Activated T-helper 2 cell treated with anti-CD3 and anti-CD28 coated beads, Interferon-gamma antibody, Interleukin-2, Interleukin-4, amounts not matched to agents 10 μg/mL and 5 μg/mL and 100 μg/mL, durations not matched to agents 14 hours and 24 hours and 36 hours (primary cell): Measurements from ENCODE around the gene SNX12. TPM values are rescaled to one million over a fixed set of nuclear protein-coding genes. Genes with fewer than 3 reads are reported as not detected.
A peak's percentile ranks its signal among the peaks of the same experiment; 100 is the strongest.

Experiments
- DNase-seq: peaks from one replicate; pipeline ENCODE4 v3.0.0; 2021; ENCODE audit warnings: low spot score
- H3K27ac Mint-ChIP-seq: one replicate; pipeline ENCODE4 v1.8.0; 2021; ENCODE audit warnings: mixed read lengths
- H3K27me3 Mint-ChIP-seq: one replicate; pipeline ENCODE4 v1.8.0; 2021; ENCODE audit warnings: low read depth, mixed read lengths
- H3K36me3 Mint-ChIP-seq: one replicate; pipeline ENCODE4 v1.8.0; 2021; ENCODE audit warnings: low read depth, mixed read lengths
- H3K4me1 Mint-ChIP-seq: one replicate; pipeline ENCODE4 v1.8.0; 2021; ENCODE audit warnings: low read depth, mixed read lengths
- H3K4me3 Mint-ChIP-seq: one replicate; pipeline ENCODE4 v1.8.0; 2021; ENCODE audit warnings: low read depth, mild to moderate bottlenecking, moderate library complexity, mixed read lengths
- H3K9me3 Mint-ChIP-seq: one replicate; pipeline ENCODE4 v1.8.0; 2021; ENCODE audit warnings: mixed read lengths
- intact Hi-C: fragments of 100-400 bp; cut with micrococcal nuclease; formaldehyde crosslinking; loops from one replicate; pipeline ENCODE4 v1.15.1; 2023
- total RNA-seq: library from RNA; stranded (reverse); gene quantifications from 2 replicates; pipeline ENCODE4 v1.2.3, GENCODE V29; 2022

The SNX12 gene
- total RNA-seq, 1 donor from 2014 or later: 50.1 TPM

- intact Hi-C loops: loop anchor here (5.0 kb wide), 1 partner anchor 431 kb away; the partner anchor contains the start of gene OGT
- no peak for DNase-seq
- no peak overlapping the region for H3K4me3 Mint-ChIP-seq
- no peaks in the 10 kb centered on the region for H3K27me3 Mint-ChIP-seq
- H3K9me3 Mint-ChIP-seq: no peaks in the 10 kb centered on the region
- peak overlapping the region; percentile 63 for H3K27ac Mint-ChIP-seq
- H3K4me1 Mint-ChIP-seq: peaks cover 45% of the 10 kb centered on the region
- H3K36me3 Mint-ChIP-seq: peaks cover 21% of the 10 kb centered on the region
These were observed 32.7 kb upstream of the SNX12 start for GRCh38 chrX:71100581-71101505.

- no peaks in the 10 kb centered on the region for H3K27me3 Mint-ChIP-seq
- H3K4me1 Mint-ChIP-seq: peaks cover 46% of the 10 kb centered on the region
- no peak overlapping the region for H3K4me3 Mint-ChIP-seq
- DNase-seq: no peak
- no peak overlapping the region for H3K27ac Mint-ChIP-seq
- intact Hi-C loops: loop anchor here (5.0 kb wide), 2 partner anchors 83 to 433 kb away; partner anchors contain the start of gene OGT
- no peaks in the 10 kb centered on the region for H3K9me3 Mint-ChIP-seq
- peaks cover 13% of the 10 kb centered on the region for H3K36me3 Mint-ChIP-seq
These were observed 31.6 kb upstream of the SNX12 start for GRCh38 chrX:71099736-71100135.

DNA sequence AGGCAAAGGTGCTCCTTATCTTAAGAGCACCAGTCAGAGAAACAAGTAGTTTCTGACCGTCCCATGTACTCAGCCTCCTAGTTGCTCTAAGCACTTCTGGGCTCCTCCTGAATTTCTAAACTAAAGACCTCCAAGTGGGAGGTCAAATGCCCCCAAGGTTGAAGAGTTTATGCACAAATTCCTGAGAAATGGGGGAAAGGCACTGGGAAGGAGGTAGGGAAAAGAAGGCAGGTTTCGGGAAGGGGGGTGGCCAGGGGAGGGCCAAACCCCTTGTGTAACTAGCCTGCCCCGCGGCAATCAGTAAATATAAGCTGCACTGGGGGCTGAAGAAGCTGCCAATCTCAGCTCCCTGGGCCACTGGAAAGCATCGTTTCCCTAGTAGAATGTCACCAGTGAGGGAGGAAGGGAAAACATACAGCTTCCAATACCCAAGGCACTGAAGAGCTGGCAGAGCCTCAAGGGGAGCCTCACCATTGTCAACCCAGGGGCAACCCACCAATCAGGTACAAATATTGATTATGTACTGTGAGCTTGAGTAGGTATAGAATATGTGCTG lies 30.9 kb upstream of the SNX12 start:
- intact Hi-C loops: loop anchor here (1.0 to 5.0 kb wide), 2 partner anchors 30 to 83 kb away; no protein-coding TSS in a partner anchor
- peaks cover 6% of the 10 kb centered on the region for H3K36me3 Mint-ChIP-seq
- H3K27me3 Mint-ChIP-seq: no peaks in the 10 kb centered on the region
- no peak overlapping the region for H3K4me3 Mint-ChIP-seq
- H3K9me3 Mint-ChIP-seq: no peaks in the 10 kb centered on the region
- no peak overlapping the region for H3K27ac Mint-ChIP-seq
- DNase-seq: no peak
- H3K4me1 Mint-ChIP-seq: peaks cover 39% of the 10 kb centered on the region

DNA sequence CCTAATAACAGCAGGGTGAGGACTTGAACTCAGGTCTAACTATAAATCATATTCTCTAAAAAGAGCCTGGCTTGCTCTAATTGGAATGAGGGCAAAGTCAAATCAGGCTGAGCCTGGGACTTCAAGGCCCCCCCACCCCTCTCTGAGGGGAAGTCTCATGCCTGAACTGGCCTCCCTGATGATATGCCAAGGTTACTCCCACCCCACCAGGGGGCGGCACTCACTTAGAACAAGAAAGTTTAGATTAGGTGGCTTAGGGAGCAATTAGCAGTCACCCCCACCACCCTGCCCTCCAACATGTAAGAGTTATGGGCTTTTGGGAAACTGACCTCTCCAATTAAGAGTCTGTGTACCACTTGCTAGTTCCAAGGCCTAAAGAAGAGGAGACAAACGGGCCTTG lies 30.2 kb upstream of the SNX12 start:
- peak; percentile 59 for DNase-seq
- H3K9me3 Mint-ChIP-seq: no peaks in the 10 kb centered on the region
- peaks cover 33% of the 10 kb centered on the region for H3K4me1 Mint-ChIP-seq
- intact Hi-C loops: loop anchor here (1.0 to 5.0 kb wide), 2 partner anchors 31 to 84 kb away; no protein-coding TSS in a partner anchor
- H3K4me3 Mint-ChIP-seq: no peak overlapping the region
- peaks cover 3% of the 10 kb centered on the region for H3K36me3 Mint-ChIP-seq
- H3K27ac Mint-ChIP-seq: no peak overlapping the region
- no peaks in the 10 kb centered on the region for H3K27me3 Mint-ChIP-seq

DNA sequence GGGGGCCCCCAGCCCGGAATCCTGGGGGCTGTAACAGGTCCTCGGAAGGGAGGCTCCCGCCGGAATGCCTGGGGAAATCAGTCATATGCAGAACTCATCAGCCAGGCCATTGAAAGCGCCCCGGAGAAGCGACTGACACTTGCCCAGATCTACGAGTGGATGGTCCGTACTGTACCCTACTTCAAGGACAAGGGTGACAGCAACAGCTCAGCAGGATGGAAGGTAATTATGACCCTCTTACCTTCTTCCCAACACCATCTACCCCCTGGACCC lies 28.6 kb upstream of the SNX12 start:
- no peak overlapping the region for H3K27ac Mint-ChIP-seq

GRCh38 chrX:71095981-71096759 lies 28.0 kb upstream of the SNX12 start:
- Mint-ChIP-seq H3K36me3 (no peaks in the 10 kb centered on the region), H3K27ac (peak overlapping the region; percentile 77), H3K9me3 (no peaks in the 10 kb centered on the region), H3K4me1 (peaks cover 19% of the 10 kb centered on the region), H3K27me3 (no peaks in the 10 kb centered on the region), H3K4me3 (peak overlapping the region; percentile 94)
- intact Hi-C loops: loop anchor here (1.0 to 5.0 kb wide), 3 partner anchors 15 to 86 kb away; partner anchors contain the start of genes IL2RG and SNX12
- DNase-seq: no peak

More for the DNA sequence above, 28.6 kb upstream of the SNX12 start:
- intact Hi-C loops: loop anchor here (1.0 to 5.0 kb wide), 2 partner anchors 15 to 86 kb away; partner anchors contain the start of gene IL2RG
- H3K27me3 Mint-ChIP-seq: no peaks in the 10 kb centered on the region
- no peaks in the 10 kb centered on the region for H3K9me3 Mint-ChIP-seq
- H3K4me1 Mint-ChIP-seq: peaks cover 22% of the 10 kb centered on the region
- DNase-seq: no peak
- H3K36me3 Mint-ChIP-seq: peaks cover 3% of the 10 kb centered on the region
- peak overlapping the region; percentile 94 for H3K4me3 Mint-ChIP-seq

- intact Hi-C loops: loop anchor here (2.0 to 5.0 kb wide), 2 partner anchors 27 to 87 kb away; partner anchors contain the start of gene SNX12
- Mint-ChIP-seq H3K36me3 (no peaks in the 10 kb centered on the region), H3K9me3 (no peaks in the 10 kb centered on the region), H3K4me3 (peak within 1 kb of the TSS; percentile 94), H3K27me3 (no peaks in the 10 kb centered on the region), H3K27ac (peak within 1 kb of the TSS; percentile 94), H3K4me1 (peaks cover 19% of the 10 kb centered on the region)
- DNase-seq: peak; percentile 84
These were observed 27.4 kb upstream of the SNX12 start, which contains the start of gene FOXO4 for GRCh38 chrX:71095555-71095980. Gene FOXO4, plus strand, starts transcription at chrX:71095851. Its CDS starts 678 bp downstream, at chrX:71096529.

DNA sequence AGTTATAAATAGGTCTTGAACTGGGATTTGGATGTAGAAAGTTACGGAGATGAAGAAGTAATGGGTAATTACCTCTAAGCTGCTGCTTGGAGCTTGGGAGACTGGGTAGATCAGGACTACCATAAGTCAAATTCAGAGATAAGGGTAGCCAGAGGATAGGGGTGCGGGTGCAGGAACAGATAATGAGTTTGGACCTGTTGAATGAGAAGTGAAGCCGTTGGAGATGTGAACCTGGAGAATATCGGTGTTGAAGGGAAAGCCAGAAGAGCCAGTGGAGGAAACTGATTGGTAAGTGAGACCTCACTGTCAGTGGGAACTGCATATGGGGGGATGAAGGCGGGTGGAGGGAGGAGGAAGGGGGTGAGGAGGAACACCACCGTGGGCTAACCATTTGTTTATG lies 26.9 kb upstream of the SNX12 start:
- Mint-ChIP-seq H3K36me3 (no peaks in the 10 kb centered on the region), H3K9me3 (no peaks in the 10 kb centered on the region), H3K27me3 (no peaks in the 10 kb centered on the region), H3K4me1 (peaks cover 19% of the 10 kb centered on the region), H3K27ac (peak overlapping the region; percentile 25), H3K4me3 (peak overlapping the region; percentile 94)
- no peak for DNase-seq
- intact Hi-C loops: loop anchor here (2.0 to 5.0 kb wide), 2 partner anchors 26 to 87 kb away; partner anchors contain the start of gene SNX12

- no peak for DNase-seq
- peaks cover 6% of the 10 kb centered on the region for H3K4me1 Mint-ChIP-seq
- no peak overlapping the region for H3K4me3 Mint-ChIP-seq
- H3K27me3 Mint-ChIP-seq: no peaks in the 10 kb centered on the region
- no peaks in the 10 kb centered on the region for H3K9me3 Mint-ChIP-seq
- H3K27ac Mint-ChIP-seq: no peak overlapping the region
- intact Hi-C loops: no loop called here
- no peaks in the 10 kb centered on the region for H3K36me3 Mint-ChIP-seq
These were observed 23.1 kb upstream of the SNX12 start for GRCh38 chrX:71091263-71091662.

DNA sequence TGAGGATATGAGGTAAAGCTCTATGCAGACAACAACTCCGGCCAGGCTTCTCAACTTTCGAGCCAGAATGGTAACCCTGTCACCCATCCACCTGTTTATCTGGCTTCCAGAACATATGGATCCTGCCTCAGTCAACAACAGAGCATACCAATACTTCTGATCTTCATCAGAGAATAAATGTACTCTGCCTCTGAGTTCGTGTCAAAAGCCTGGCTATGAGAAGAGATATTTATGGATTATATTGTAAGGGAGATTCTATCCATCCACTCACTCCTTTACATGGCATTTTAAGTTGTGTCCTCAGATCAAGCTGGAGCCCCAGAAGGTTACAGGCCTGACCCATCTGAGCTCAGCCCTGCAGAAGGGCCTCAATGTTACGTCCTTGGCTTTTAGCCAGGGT lies 17.8 kb upstream of the SNX12 start:
- no peak overlapping the region for H3K27ac Mint-ChIP-seq
- no peaks in the 10 kb centered on the region for H3K36me3 Mint-ChIP-seq
- H3K4me3 Mint-ChIP-seq: no peak overlapping the region
- intact Hi-C loops: no loop called here
- no peaks in the 10 kb centered on the region for H3K9me3 Mint-ChIP-seq
- H3K4me1 Mint-ChIP-seq: peaks cover 2% of the 10 kb centered on the region
- DNase-seq: no peak
- no peaks in the 10 kb centered on the region for H3K27me3 Mint-ChIP-seq

- Mint-ChIP-seq H3K27ac (no peak overlapping the region), H3K27me3 (peaks cover 4% of the 10 kb centered on the region), H3K36me3 (no peaks in the 10 kb centered on the region), H3K4me3 (no peak overlapping the region), H3K4me1 (peaks cover 2% of the 10 kb centered on the region), H3K9me3 (no peaks in the 10 kb centered on the region)
- DNase-seq: no peak
- intact Hi-C loops: no loop called here
These were observed 14.7 kb upstream of the SNX12 start for GRCh38 chrX:71082822-71083221.

DNA sequence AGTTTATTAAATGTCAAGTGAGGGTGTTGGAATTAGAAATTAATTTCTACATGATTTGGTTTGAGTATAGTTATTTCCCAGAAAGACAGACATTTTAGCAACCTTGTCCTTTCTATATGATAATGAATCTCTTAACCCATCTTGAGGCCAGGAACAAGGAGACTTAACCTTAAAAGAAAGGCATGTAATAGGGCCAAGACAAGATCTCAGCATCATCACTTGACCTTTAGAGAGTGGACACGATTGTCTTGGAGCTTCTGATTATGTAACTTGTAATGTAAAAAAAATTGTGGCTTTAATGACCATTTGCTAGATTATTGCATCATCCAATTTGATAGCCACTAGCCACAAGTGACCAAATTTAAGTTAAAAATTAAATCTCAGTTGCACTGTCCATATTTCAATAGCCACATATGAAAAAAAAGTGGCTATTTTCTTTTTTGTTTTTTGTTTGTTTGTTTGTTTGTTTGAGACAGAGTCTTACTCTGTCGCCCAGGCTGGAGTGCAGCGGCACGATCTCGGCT lies 14.1 kb upstream of the SNX12 start:
- no peak overlapping the region for H3K4me3 Mint-ChIP-seq
- H3K9me3 Mint-ChIP-seq: no peaks in the 10 kb centered on the region
- no peak for DNase-seq
- H3K27me3 Mint-ChIP-seq: peaks cover 4% of the 10 kb centered on the region
- H3K27ac Mint-ChIP-seq: no peak overlapping the region
- intact Hi-C loops: no loop called here
- no peaks in the 10 kb centered on the region for H3K36me3 Mint-ChIP-seq
- peaks cover 2% of the 10 kb centered on the region for H3K4me1 Mint-ChIP-seq
